ENCODE data around the gene PTPRN2. TPM values are rescaled to one million over a fixed set of nuclear protein-coding genes. Genes with fewer than 3 reads are reported as not detected.
"Not testable (repeated sequence)": the region's sequence is repeated elsewhere in the genome, so short reads cannot be mapped to it uniquely, and the experiment has no call there.

The PTPRN2 gene
- total and polyA plus RNA-seq, 2 donors (not counting 3 experiments of a cell fraction or from before 2014, with no cell fraction given) = 0.62 to 0.88 TPM

DNA sequence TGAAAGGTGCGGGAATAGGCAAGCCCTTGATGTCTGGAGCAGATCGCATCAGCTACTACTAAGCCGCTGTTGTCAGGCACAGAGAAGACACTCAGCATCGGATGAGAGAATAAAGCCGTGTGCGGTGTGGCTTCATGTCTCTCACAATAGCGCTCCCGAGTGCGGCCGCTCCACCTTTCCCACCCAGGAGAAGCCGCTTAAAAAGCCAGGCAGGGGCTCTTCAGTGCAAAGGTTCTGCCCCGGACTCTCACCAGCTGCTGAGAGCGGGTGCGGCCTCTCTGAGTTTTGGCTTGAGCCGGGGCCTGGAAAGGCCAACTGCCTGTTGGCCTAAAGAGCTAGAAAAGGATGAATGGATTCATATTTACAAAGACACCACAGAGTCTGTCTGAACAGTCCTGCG, 650.2 kb downstream of the PTPRN2 start:
- H3K4me3 ChIP-seq (replicated peaks in 1 of 3; ENCODE audit: insufficient read depth in 1 of 3, low read depth in 1 of 3, low read length in 3 of 3) = no peak overlapping the region
- H2AFZ ChIP-seq (ENCODE audit: low read depth, low read length) = no peak overlapping the region
- H3K9ac ChIP-seq (replicated peaks; ENCODE audit: extremely low read depth, insufficient read depth, low read length) = no peak overlapping the region
- H3K4me1 ChIP-seq (ENCODE audit: control insufficient read depth, extremely low read depth, insufficient read depth, low read length) = no peaks in the 10 kb centered on the region
- H3K27ac ChIP-seq (ENCODE audit: insufficient read depth, low read depth, low read length) = no peak overlapping the region
- H4K20me1 ChIP-seq (replicated peaks; ENCODE audit: control insufficient read depth, extremely low read depth, insufficient read depth, low read length) = no peaks in the 10 kb centered on the region
- dilution Hi-C loops (cut with MboI; ENCODE audit: extremely low pct_ligation_motif_present, low sequenced_read_pairs) (no loop called here), intact Hi-C loops (cut with micrococcal nuclease) (no loop called here)
- POLR2A ChIA-PET = no interaction called here
- FAIRE-seq (no peak), DNase-seq (ENCODE audit: low read depth, low spot score) (no peak)
- H3K9me1 ChIP-seq (replicated peaks; ENCODE audit: control insufficient read depth, extremely low read depth, insufficient read depth, low read length) = no peaks in the 10 kb centered on the region
- BruUV-seq (replicated peaks) = no TSS peak
- TF ChIP-seq JUN (IDR thresholded peaks at IDR 0.05; ENCODE audit: borderline replicate concordance, insufficient read depth, insufficient read length, low read depth) (no peak), FOS (IDR thresholded peaks at IDR 0.05; ENCODE audit: borderline replicate concordance, insufficient read depth, low read length) (no peak), GATA2 (IDR thresholded peaks at IDR 0.05; ENCODE audit: insufficient read depth, insufficient read length, low read depth, low read length) (no peak), POLR2AphosphoS5 (IDR thresholded peaks at IDR 0.05; ENCODE audit: insufficient read depth, low read depth, low read length) (no peak), EZH2 (IDR thresholded peaks at IDR 0.05; ENCODE audit: borderline replicate concordance, low read depth, low read length, severe bottlenecking) (no peak), MYC (IDR thresholded peaks at IDR 0.05; ENCODE audit: low read depth, low read length) (no peak)
- TF ChIP-seq, protein P1, sequence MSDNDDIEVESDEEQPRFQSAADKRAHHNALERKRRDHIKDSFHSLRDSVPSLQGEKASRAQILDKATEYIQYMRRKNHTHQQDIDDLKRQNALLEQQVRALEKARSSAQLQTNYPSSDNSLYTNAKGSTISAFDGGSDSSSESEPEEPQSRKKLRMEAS (IDR thresholded peaks at IDR 0.05; ENCODE audit: insufficient read depth, insufficient read length) = no peak
- H3K27me3 ChIP-seq (ENCODE audit: control insufficient read depth in 2 of 2, insufficient read depth in 2 of 2, low read length in 2 of 2) = no peaks in the 10 kb centered on the region
- H3K4me2 ChIP-seq (ENCODE audit: insufficient read depth, low read length) = no peak overlapping the region
- CTCF ChIA-PET = no interaction called here
- peaks cover 24% of the 10 kb centered on the region for H3K9me3 ChIP-seq (replicated peaks; ENCODE audit: control insufficient read depth, insufficient read depth, low read length)
- H3K36me3 ChIP-seq (ENCODE audit: control insufficient read depth in 2 of 2, extremely low read depth in 1 of 2, insufficient read depth in 2 of 2, low read length in 2 of 2) = no peaks in the 10 kb centered on the region
- H3K79me2 ChIP-seq (ENCODE audit: control insufficient read depth, insufficient read depth, low read length) = no peaks in the 10 kb centered on the region

DNA sequence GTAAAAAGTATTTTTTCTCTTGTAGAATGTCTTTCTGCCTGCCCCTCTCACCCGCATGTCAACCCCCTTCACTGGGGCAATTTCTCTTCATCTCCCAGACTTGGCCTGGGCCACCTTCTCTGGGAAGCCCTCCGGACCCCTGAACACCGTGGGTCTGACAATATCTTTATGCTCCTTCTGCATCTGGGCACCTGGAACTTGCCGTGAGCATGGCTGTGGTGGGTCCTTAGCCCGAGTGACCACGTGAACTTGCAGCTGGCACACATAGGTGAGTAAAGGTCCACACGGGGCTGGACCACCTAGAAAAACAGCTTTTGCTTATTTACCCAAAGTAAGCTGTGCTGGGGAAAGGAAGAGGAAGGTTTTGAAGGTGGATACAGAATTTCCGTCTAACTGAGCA, 650.6 kb downstream of the PTPRN2 start:
- Histone ChIP-seq H3K4me3 (replicated peaks in 1 of 3; ENCODE audit: insufficient read depth in 1 of 3, low read depth in 1 of 3, low read length in 3 of 3) (no peak overlapping the region), H3K27ac (ENCODE audit: insufficient read depth, low read depth, low read length) (no peak overlapping the region), H4K20me1 (replicated peaks; ENCODE audit: control insufficient read depth, extremely low read depth, insufficient read depth, low read length) (no peaks in the 10 kb centered on the region), H3K9ac (replicated peaks; ENCODE audit: extremely low read depth, insufficient read depth, low read length) (no peak overlapping the region), H3K4me1 (ENCODE audit: control insufficient read depth, extremely low read depth, insufficient read depth, low read length) (no peaks in the 10 kb centered on the region), H3K9me1 (replicated peaks; ENCODE audit: control insufficient read depth, extremely low read depth, insufficient read depth, low read length) (no peaks in the 10 kb centered on the region), H3K9me3 (replicated peaks; ENCODE audit: control insufficient read depth, insufficient read depth, low read length) (peaks cover 27% of the 10 kb centered on the region), H2AFZ (ENCODE audit: low read depth, low read length) (no peak overlapping the region), H3K27me3 (ENCODE audit: control insufficient read depth in 2 of 2, insufficient read depth in 2 of 2, low read length in 2 of 2) (no peaks in the 10 kb centered on the region), H3K79me2 (ENCODE audit: control insufficient read depth, insufficient read depth, low read length) (no peaks in the 10 kb centered on the region), H3K4me2 (ENCODE audit: insufficient read depth, low read length) (no peak overlapping the region), H3K36me3 (ENCODE audit: control insufficient read depth in 2 of 2, extremely low read depth in 1 of 2, insufficient read depth in 2 of 2, low read length in 2 of 2) (no peaks in the 10 kb centered on the region)
- dilution Hi-C loops (cut with MboI; ENCODE audit: extremely low pct_ligation_motif_present, low sequenced_read_pairs) (no loop called here), intact Hi-C loops (cut with micrococcal nuclease) (no loop called here)
- FAIRE-seq (no peak), DNase-seq (ENCODE audit: low read depth, low spot score) (no peak)
- TF ChIP-seq EZH2 (IDR thresholded peaks at IDR 0.05; ENCODE audit: borderline replicate concordance, low read depth, low read length, severe bottlenecking) = no peak
- POLR2A ChIA-PET = no interaction called here
- BruUV-seq (replicated peaks) = no TSS peak
- CTCF ChIA-PET = no interaction called here

DNA sequence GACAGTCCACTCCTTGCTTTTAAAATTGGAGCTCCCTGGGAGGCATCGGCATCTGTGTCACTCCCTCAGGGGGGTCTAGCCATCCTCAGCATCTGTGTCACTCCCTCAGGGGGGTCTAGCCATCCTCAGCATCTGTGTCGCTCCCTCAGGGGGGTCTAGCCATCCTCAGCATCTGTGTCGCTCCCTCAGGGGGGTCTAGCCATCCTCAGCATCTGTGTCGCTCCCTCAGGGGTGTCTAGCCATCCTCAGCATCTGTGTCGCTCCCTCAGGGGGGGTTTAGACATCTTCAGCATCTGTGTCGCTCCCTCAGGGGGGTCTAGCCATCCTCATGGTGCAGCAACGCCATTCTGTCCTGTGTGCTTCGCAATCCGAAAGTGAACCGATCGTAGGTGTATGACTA, 651.9 kb downstream of the PTPRN2 start:
- H3K4me2 ChIP-seq (ENCODE audit: insufficient read depth, low read length); POLR2A ChIA-PET; H3K9me1 ChIP-seq (replicated peaks; ENCODE audit: control insufficient read depth, extremely low read depth, insufficient read depth, low read length); DNase-seq (ENCODE audit: low read depth, low spot score); H2AFZ ChIP-seq (ENCODE audit: low read depth, low read length); H4K20me1 ChIP-seq (replicated peaks; ENCODE audit: control insufficient read depth, extremely low read depth, insufficient read depth, low read length); FAIRE-seq; CTCF ChIA-PET; H3K4me3 ChIP-seq (replicated peaks in 1 of 3; ENCODE audit: insufficient read depth in 1 of 3, low read depth in 1 of 3, low read length in 3 of 3); H3K36me3 ChIP-seq (ENCODE audit: control insufficient read depth in 2 of 2, extremely low read depth in 1 of 2, insufficient read depth in 2 of 2, low read length in 2 of 2); H3K4me1 ChIP-seq (ENCODE audit: control insufficient read depth, extremely low read depth, insufficient read depth, low read length); H3K79me2 ChIP-seq (ENCODE audit: control insufficient read depth, insufficient read depth, low read length); H3K27ac ChIP-seq (ENCODE audit: insufficient read depth, low read depth, low read length); H3K9ac ChIP-seq (replicated peaks; ENCODE audit: extremely low read depth, insufficient read depth, low read length); intact Hi-C loops (cut with micrococcal nuclease); BruUV-seq (replicated peaks); dilution Hi-C loops (cut with MboI; ENCODE audit: extremely low pct_ligation_motif_present, low sequenced_read_pairs); H3K27me3 ChIP-seq (ENCODE audit: control insufficient read depth in 2 of 2, insufficient read depth in 2 of 2, low read length in 2 of 2): not testable (repeated sequence)
- peaks cover 24% of the 10 kb centered on the region for H3K9me3 ChIP-seq (replicated peaks; ENCODE audit: control insufficient read depth, insufficient read depth, low read length)

Measured in endothelial cell of umbilical vein (primary cell).